ENCODE results near the gene FTO. TPM values are rescaled to one million over a fixed set of nuclear protein-coding genes. Genes with fewer than 3 reads are reported as not detected.

The FTO gene
- total RNA-seq, 4 donors from 2014 or later: 63.2 to 151 (median 105) TPM

GRCh38 chr16:54093281-54093680 is 389.3 kb downstream of the FTO start:
- no peaks in the 10 kb centered on the region for H3K4me1 ChIP-seq
- DNase-seq: no peak
- H3K9me3 ChIP-seq: no peaks in the 10 kb centered on the region
- intact Hi-C loops (cut with DNase I; ENCODE audit: low total_unique reads): no loop called here
- H3K27me3 ChIP-seq: no peaks in the 10 kb centered on the region
- TF ChIP-seq CTCF (IDR thresholded peaks at IDR 0.05) (no peak), POLR2A (IDR thresholded peaks at IDR 0.05) (no peak)
- no peak overlapping the region for H3K4me3 ChIP-seq
- H3K27ac ChIP-seq: no peak overlapping the region
- no peaks in the 10 kb centered on the region for H3K36me3 ChIP-seq

- H3K4me3 ChIP-seq: no peak overlapping the region
- H3K27ac ChIP-seq: no peak overlapping the region
- H3K9me3 ChIP-seq: no peaks in the 10 kb centered on the region
- DNase-seq: no peak
- no peaks in the 10 kb centered on the region for H3K27me3 ChIP-seq
- H3K36me3 ChIP-seq: no peaks in the 10 kb centered on the region
- intact Hi-C loops (cut with DNase I; ENCODE audit: low total_unique reads): no loop called here
- H3K4me1 ChIP-seq: no peaks in the 10 kb centered on the region
- TF ChIP-seq CTCF (IDR thresholded peaks at IDR 0.05) (no peak), POLR2A (IDR thresholded peaks at IDR 0.05) (no peak)
Observed at GRCh38 chr16:54094641-54095040, 390.7 kb downstream of the FTO start.

GRCh38 chr16:54096607-54097006 is 392.7 kb downstream of the FTO start:
- TF ChIP-seq CTCF (IDR thresholded peaks at IDR 0.05): no peak
- no peak for TF ChIP-seq POLR2A (IDR thresholded peaks at IDR 0.05)

GRCh38 chr16:54097774-54098173 is 393.8 kb downstream of the FTO start:
- no peak for DNase-seq
- no peak overlapping the region for H3K4me3 ChIP-seq
- H3K27me3 ChIP-seq: no peaks in the 10 kb centered on the region
- H3K4me1 ChIP-seq: no peaks in the 10 kb centered on the region
- no peaks in the 10 kb centered on the region for H3K9me3 ChIP-seq
- intact Hi-C loops (cut with DNase I; ENCODE audit: low total_unique reads): no loop called here
- H3K36me3 ChIP-seq: no peaks in the 10 kb centered on the region
- H3K27ac ChIP-seq: no peak overlapping the region
- TF ChIP-seq CTCF (IDR thresholded peaks at IDR 0.05) (no peak), POLR2A (IDR thresholded peaks at IDR 0.05) (no peak)

More at GRCh38 chr16:54096607-54097006, 392.7 kb downstream of the FTO start:
- H3K36me3 ChIP-seq: no peaks in the 10 kb centered on the region
- intact Hi-C loops (cut with DNase I; ENCODE audit: low total_unique reads): no loop called here
- H3K27me3 ChIP-seq: no peaks in the 10 kb centered on the region
- no peaks in the 10 kb centered on the region for H3K9me3 ChIP-seq
- H3K27ac ChIP-seq: no peak overlapping the region
- no peak for DNase-seq
- H3K4me3 ChIP-seq: no peak overlapping the region
- H3K4me1 ChIP-seq: no peaks in the 10 kb centered on the region

GRCh38 chr16:54098247-54098646 is 394.3 kb downstream of the FTO start:
- Histone ChIP-seq H3K4me3 (no peak overlapping the region), H3K9me3 (no peaks in the 10 kb centered on the region), H3K27ac (no peak overlapping the region), H3K27me3 (no peaks in the 10 kb centered on the region), H3K4me1 (no peaks in the 10 kb centered on the region), H3K36me3 (no peaks in the 10 kb centered on the region)
- intact Hi-C loops (cut with DNase I; ENCODE audit: low total_unique reads): no loop called here
- no peak for DNase-seq
- TF ChIP-seq CTCF (IDR thresholded peaks at IDR 0.05) (no peak), POLR2A (IDR thresholded peaks at IDR 0.05) (no peak)

Measured in uterus (tissue), 4 donors.